GM20431 (cell line): Measurements from ENCODE around the gene TST.

ENCODE experiments used
- in situ Hi-C: fragments of 300-500 bp; cut with MseI, MboI; formaldehyde crosslinking; loops from one replicate; pipeline ENCODE4 v1.15.0; 2020; ENCODE audit warnings: low sequenced_read_pairs; ENCODE audit not compliant: unreplicated experiment

The TST gene

GRCh38 chr22:37018815-37019308 lies 385 bp downstream of the TST start:
- in situ Hi-C loops, result loop anchor here (25.0 kb wide), 1 partner anchor 482 kb away; the partner anchor contains the start of gene EIF3D

- in situ Hi-C loops, result loop anchor here (25.0 kb wide), 1 partner anchor 481 kb away; the partner anchor contains the start of gene EIF3D
These were observed 997 bp downstream of the TST start for GRCh38 chr22:37018086-37018814.

- in situ Hi-C loops, result loop anchor here (25.0 kb wide), 1 partner anchor 480 kb away; the partner anchor contains the start of gene EIF3D
These were observed 1.9 kb downstream of the TST start for GRCh38 chr22:37017356-37017755.

DNA sequence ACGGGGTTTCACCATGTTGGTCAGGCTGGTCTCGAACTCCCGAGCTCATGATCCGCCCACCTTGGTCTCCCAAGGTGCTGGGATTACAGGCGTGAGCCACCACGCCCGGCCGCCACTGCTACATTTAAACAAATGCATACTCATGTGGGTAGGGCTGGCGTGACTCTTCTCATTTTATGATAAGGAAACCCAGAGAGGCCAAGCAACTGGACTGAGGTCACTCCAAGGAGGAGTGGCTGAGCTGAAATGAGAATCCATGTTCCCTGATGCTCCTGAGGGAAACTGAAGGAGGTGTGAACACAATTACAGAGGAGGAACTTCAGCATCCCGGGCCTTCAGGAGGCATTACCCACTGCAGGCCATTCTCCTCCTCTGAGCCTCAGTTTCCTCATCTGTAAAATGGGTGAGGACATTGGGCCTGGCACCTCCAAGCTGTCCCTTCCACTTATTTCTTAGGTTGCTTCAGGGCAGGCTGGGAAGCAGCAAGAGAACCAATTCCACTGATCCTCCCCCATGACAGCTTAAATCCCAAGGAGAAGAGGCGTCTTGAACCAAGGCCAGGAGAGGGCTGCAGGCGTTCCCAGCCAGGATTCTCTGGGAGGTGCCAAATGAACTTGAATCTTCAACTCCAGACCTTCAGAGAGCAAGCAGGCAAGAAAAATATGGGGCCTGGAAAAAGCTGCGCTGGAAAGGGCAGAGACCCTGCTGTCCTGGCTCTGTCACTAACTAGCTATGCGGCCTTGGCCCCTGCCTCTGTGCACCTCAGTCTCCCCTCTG lies 2.9 kb downstream of the TST start:
- in situ Hi-C loops, result loop anchor here (25.0 kb wide), 1 partner anchor 479 kb away; the partner anchor contains the start of gene EIF3D

- in situ Hi-C loops, result loop anchor here (25.0 kb wide), 1 partner anchor 478 kb away; the partner anchor contains the start of gene EIF3D
These were observed 3.7 kb downstream of the TST start for GRCh38 chr22:37015587-37015878.

- in situ Hi-C loops, result loop anchor here (25.0 kb wide), 1 partner anchor 478 kb away; the partner anchor contains the start of gene EIF3D
These were observed 4.2 kb downstream of the TST start for GRCh38 chr22:37014835-37015586.

- in situ Hi-C loops, result loop anchor here (25.0 kb wide), 1 partner anchor 477 kb away; the partner anchor contains the start of gene EIF3D
These were observed 4.8 kb downstream of the TST start for GRCh38 chr22:37014415-37014806.

DNA sequence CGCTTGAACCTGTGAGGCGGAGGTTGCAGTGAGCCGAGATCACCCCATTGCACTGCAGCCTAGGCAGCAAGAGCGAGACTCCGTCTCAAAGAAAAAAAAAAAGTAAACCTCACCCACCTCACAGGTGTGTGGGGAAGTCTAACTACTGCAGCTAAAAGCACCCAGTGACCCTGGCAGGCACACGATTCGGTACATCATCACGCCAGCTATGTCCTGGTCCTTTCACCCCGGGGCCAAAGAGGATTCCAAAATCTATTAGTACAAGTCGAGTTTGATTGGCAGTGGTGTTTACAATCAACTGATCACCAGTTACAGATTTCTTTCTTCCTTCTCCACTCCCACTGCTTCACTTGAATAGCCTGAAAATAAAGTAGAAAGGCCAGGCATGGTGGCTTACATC lies 6.3 kb downstream of the TST start:
- in situ Hi-C loops, result loop anchor here (25.0 kb wide), 1 partner anchor 476 kb away; the partner anchor contains the start of gene EIF3D

DNA sequence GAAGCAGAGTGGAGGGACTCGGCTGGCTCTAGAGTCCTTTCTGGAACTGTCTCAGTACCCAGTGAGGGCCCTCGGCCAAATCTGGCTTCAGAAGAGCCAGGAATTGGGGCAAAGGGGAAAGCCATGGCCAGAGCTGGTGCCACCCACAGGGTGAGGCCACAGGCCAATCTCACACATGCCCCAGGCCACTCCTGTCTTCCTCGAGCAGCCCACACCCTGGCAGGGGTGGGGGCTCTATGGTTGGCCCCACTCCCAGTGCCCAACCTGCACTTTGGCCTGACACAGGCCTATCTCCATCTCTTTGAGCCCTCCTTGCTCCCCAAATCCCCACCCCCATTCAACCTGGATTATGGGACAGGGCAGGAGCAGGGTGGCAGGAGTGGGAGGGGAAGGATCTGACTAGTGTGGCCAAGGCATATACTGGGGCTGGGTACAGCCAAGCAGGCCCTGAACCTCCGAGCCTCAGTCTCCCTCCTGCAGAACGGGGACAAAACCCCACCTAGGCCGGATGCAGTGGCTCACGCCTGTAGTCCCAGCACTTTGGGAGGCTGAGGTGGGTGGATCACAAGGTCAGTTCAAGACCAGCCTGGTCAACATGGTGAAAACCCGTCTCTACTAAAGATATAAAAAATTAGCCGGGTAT lies 6.9 kb downstream of the TST start:
- in situ Hi-C loops, result loop anchor here (25.0 kb wide), 1 partner anchor 475 kb away; the partner anchor contains the start of gene EIF3D

DNA sequence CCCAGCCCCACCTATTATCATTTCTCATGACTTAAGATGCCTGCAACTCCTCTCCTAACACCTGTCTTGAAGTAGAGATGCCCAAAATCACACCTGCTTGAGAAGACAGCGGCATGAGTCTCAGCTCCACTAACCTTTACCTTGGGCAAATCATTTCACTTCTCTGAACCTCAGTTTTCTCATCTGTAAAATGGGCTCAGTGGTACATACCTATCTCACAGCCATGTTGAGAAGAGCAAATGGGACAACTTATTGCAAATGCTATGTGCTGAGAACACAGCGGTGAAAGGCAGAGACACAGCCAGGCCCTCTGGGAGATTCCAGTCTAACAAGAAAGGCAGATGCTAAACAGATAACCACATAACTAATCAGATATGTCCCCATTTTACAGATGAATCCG lies 7.8 kb downstream of the TST start:
- in situ Hi-C loops, result loop anchor here (25.0 kb wide), 1 partner anchor 474 kb away; the partner anchor contains the start of gene EIF3D

DNA sequence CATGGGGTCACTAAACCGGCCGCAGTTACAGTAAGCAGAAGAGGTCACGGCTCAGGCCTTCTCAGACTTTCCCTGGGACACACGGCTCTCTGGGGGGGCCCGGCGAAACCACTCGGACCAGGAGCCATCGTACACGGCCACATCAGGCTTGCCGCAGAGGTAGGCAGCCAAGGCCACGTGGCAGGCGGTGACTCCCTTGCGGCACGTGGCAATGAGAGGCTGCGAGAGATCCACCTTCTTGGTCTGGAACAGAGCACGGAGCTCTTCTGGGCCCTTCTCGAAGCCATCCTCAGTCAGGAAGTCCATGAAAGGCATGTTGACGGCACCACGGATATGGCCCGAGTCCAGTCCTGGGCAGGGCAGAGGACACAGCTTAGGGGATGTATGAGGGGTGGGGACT lies 8.3 kb downstream of the TST start:
- in situ Hi-C loops, result loop anchor here (25.0 kb wide), 1 partner anchor 474 kb away; the partner anchor contains the start of gene EIF3D

- in situ Hi-C loops, result loop anchor here (25.0 kb wide), 1 partner anchor 473 kb away; the partner anchor contains the start of gene EIF3D
These were observed 9.1 kb downstream of the TST start for GRCh38 chr22:37010174-37010573.

- in situ Hi-C loops, result loop anchor here (25.0 kb wide), 1 partner anchor 472 kb away; the partner anchor contains the start of gene EIF3D
These were observed 9.8 kb downstream of the TST start for GRCh38 chr22:37009490-37009889.

GRCh38 chr22:37008365-37008764 lies 10.9 kb downstream of the TST start:
- in situ Hi-C loops, result loop anchor here (25.0 kb wide), 1 partner anchor 471 kb away; the partner anchor contains the start of gene EIF3D

GRCh38 chr22:37007651-37008050 lies 11.6 kb downstream of the TST start:
- in situ Hi-C loops, result loop anchor here (25.0 kb wide), 1 partner anchor 470 kb away; the partner anchor contains the start of gene EIF3D

GRCh38 chr22:37002633-37003032 lies 16.6 kb downstream of the TST start:
- in situ Hi-C loops, result loop anchor here (25.0 kb wide), 1 partner anchor 465 kb away; the partner anchor contains the start of gene EIF3D

- in situ Hi-C loops, result loop anchor here (25.0 kb wide), 1 partner anchor 465 kb away; the partner anchor contains the start of gene EIF3D
These were observed 17.4 kb downstream of the TST start for GRCh38 chr22:37001826-37002225.

DNA sequence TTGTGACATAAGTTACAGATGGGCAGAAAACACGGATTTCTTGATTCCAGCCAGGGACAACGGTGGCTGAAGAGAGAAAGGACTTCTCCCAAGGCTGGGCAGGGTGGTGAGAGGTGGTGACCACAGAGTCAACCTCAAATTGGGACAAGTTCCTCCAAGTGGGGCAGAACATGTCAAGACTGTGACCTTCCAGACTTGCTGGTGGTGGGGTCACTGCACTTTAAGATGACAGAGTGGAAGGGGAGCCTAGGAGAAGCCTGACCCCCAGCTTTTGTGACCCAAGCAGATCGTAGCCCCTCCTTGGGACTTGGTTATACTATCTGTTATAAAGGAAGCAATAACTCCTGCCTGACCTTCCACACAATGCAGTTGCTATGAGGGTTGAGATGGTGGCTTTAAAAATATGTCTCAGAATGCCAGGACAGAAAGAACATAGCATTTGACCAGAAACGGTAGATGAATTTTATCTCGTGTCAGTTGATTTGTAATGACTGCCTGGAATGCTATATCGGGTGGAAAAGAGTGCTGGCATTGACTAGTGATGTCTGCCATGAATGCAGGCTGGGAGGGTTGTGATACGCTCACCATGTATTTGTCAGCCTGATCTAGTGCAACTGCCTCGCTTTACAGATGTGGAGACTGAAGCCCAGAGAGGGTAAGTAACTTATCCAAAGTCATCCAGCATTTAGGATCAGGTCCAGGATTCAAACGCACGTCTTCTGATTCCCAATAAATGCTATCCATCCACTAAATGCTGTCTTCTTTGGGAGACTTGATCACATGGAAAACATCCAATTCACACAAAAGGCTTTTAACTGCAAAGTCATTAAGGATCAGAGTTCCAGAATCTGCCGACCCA lies 18.3 kb downstream of the TST start:
- in situ Hi-C loops, result loop anchor here (25.0 kb wide), 1 partner anchor 464 kb away; the partner anchor contains the start of gene EIF3D
